ENCODE data around the gene UBR4. TPM values are rescaled to one million over a fixed set of nuclear protein-coding genes. Genes with fewer than 3 reads are reported as not detected.

The UBR4 gene
- total RNA-seq, 2 donors from 2014 or later: 54.2 to 68.1 TPM

- no peak for ATAC-seq
- no peak for DNase-seq
- intact Hi-C loops (cut with DNase I): no loop called here
Observed at GRCh38 chr1:19084206-19084738, 125.8 kb downstream of the UBR4 start.

GRCh38 chr1:19083081-19083480 lies 127.0 kb downstream of the UBR4 start:
- DNase-seq (peak; percentile 16), ATAC-seq (peak in 1 of 2 donors; percentile 32)
- intact Hi-C loops (cut with DNase I): no loop called here

GRCh38 chr1:19081218-19081893 lies 128.7 kb downstream of the UBR4 start:
- intact Hi-C loops (cut with DNase I): no loop called here
- ATAC-seq (peak; percentile 28 to 71), DNase-seq (peak; percentile 74)

- DNase-seq: no peak
- no peak for ATAC-seq
- intact Hi-C loops (cut with DNase I): no loop called here
Observed at GRCh38 chr1:19080721-19081120, 129.3 kb downstream of the UBR4 start.

- ATAC-seq (no peak), DNase-seq (no peak)
- intact Hi-C loops (cut with DNase I): no loop called here
Observed at GRCh38 chr1:19079541-19080472, 130.3 kb downstream of the UBR4 start.

GRCh38 chr1:19078536-19078935 lies 131.5 kb downstream of the UBR4 start:
- no peak for ATAC-seq
- intact Hi-C loops (cut with DNase I): no loop called here
- DNase-seq: no peak

- intact Hi-C loops (cut with DNase I): no loop called here
- DNase-seq: no peak
- no peak for ATAC-seq
Observed at GRCh38 chr1:19076841-19077616, 133.0 kb downstream of the UBR4 start.

GRCh38 chr1:19074902-19075721 lies 135.0 kb downstream of the UBR4 start:
- intact Hi-C loops (cut with DNase I): loop anchor here in 1 of 2 donors (5.0 kb wide), 1 partner anchor 168 kb away; no protein-coding TSS in a partner anchor
- DNase-seq (peak; percentile 48), ATAC-seq (peak; percentile 63 to 68)

- no peak for ATAC-seq
- no peak for DNase-seq
- intact Hi-C loops (cut with DNase I): loop anchor here in 1 of 2 donors (5.0 kb wide), 1 partner anchor 167 kb away; no protein-coding TSS in a partner anchor
Observed at GRCh38 chr1:19074361-19074901, 135.6 kb downstream of the UBR4 start.

GRCh38 chr1:19073311-19074186 lies 136.5 kb downstream of the UBR4 start:
- intact Hi-C loops (cut with DNase I): loop anchor here in 1 of 2 donors (5.0 kb wide), 1 partner anchor 166 kb away; no protein-coding TSS in a partner anchor
- DNase-seq: peak; percentile 56
- ATAC-seq: peak; percentile 15 to 75

- DNase-seq: no peak
- no peak for ATAC-seq
- intact Hi-C loops (cut with DNase I): loop anchor here in 1 of 2 donors (5.0 kb wide), 1 partner anchor 165 kb away; no protein-coding TSS in a partner anchor
Observed at GRCh38 chr1:19072285-19072981, 137.6 kb downstream of the UBR4 start.

- DNase-seq: no peak
- intact Hi-C loops (cut with DNase I): loop anchor here in 1 of 2 donors (5.0 kb wide), 1 partner anchor 164 kb away; no protein-coding TSS in a partner anchor
Observed at GRCh38 chr1:19071674-19072281, 138.3 kb downstream of the UBR4 start.

GRCh38 chr1:19070891-19071621 lies 139.0 kb downstream of the UBR4 start:
- intact Hi-C loops (cut with DNase I): loop anchor here in 1 of 2 donors (5.0 kb wide), 1 partner anchor 164 kb away; no protein-coding TSS in a partner anchor
- DNase-seq (no peak), ATAC-seq (no peak)

More at GRCh38 chr1:19071674-19072281, 138.3 kb downstream of the UBR4 start:
- ATAC-seq: no peak

GRCh38 chr1:19070197-19070651 lies 139.8 kb downstream of the UBR4 start:
- DNase-seq: no peak
- intact Hi-C loops (cut with DNase I): loop anchor here in 1 of 2 donors (5.0 kb wide), 1 partner anchor 163 kb away; no protein-coding TSS in a partner anchor
- ATAC-seq: no peak

All from left cardiac atrium (tissue), 4 donors.